PC-3 (cell line): Measurements from ENCODE around the gene GPR42. TPM values are rescaled to one million over a fixed set of nuclear protein-coding genes. Genes with fewer than 3 reads are reported as not detected.

Experiments used
- ATAC-seq: fragments of 200-7000 bp; cut with Tn5 transposase; 2 replicates; pipeline ENCODE4 v1.9.1; 2020; ENCODE audit warnings: mild to moderate bottlenecking, moderate library complexity
- BruUV-seq: library from RNA; stranded (reverse); fragments of 400-500 nt; replicated peaks from 2 replicates; lab custom pipeline; 2021; lab: Mats Ljungman, UMichigan
- CTCF ChIA-PET: fragments of 300-600 bp; sonication (Branson Sonifier 250); formaldehyde crosslinking; loops from one replicate; lab custom pipeline; 2022; ENCODE audit warnings: antibody characterized with exemption; lab: Charles Lee
- POLR2A ChIA-PET: fragments of 300-600 bp; sonication (Branson Sonifier 250); formaldehyde crosslinking; loops from one replicate; lab custom pipeline; 2022; ENCODE audit warnings: antibody characterized with exemption; ENCODE audit not compliant: unreplicated experiment; lab: Charles Lee
- DNase-seq: peaks from one replicate; pipeline ENCODE4 v3.0.0-alpha.2; 2015
- H2AFZ ChIP-seq: fragments of 300-600 bp; sonication (generic); 2 replicates; pipeline ENCODE4 v1.6.0; 2016; ENCODE audit warnings: antibody characterized with exemption, low read length
- H3F3A ChIP-seq: fragments of 300-600 bp; sonication (generic); one replicate; pipeline ENCODE4 v1.6.0; 2017; ENCODE audit warnings: antibody characterized with exemption, low read length, control low read depth, mild to moderate bottlenecking; ENCODE audit not compliant: unreplicated experiment
- H3K27ac ChIP-seq: fragments of 300-600 bp; sonication (generic); 2 replicates; pipeline ENCODE4 v1.5.1; 2016; ENCODE audit warnings: mild to moderate bottlenecking, low read length
- H3K27me3 ChIP-seq: fragments of 300-600 bp; sonication (generic); 2 replicates; pipeline ENCODE4 v1.6.1; 2016; ENCODE audit warnings: low read length, mixed read lengths
- H3K36me3 ChIP-seq: fragments of 300-600 bp; sonication (generic); 2 replicates; pipeline ENCODE4 v1.6.1; 2016; ENCODE audit warnings: low read depth, mixed run types, low read length, mixed read lengths
- H3K4me1 ChIP-seq: fragments of 300-600 bp; sonication (generic); 2 replicates; pipeline ENCODE4 v1.5.1; 2016; ENCODE audit warnings: low read length; ENCODE audit not compliant: insufficient read depth
- H3K4me2 ChIP-seq: fragments of 300-600 bp; sonication (generic); 2 replicates; pipeline ENCODE4 v1.6.0; 2016; ENCODE audit warnings: low read length
- H3K4me3 ChIP-seq: fragments of 300-600 bp; sonication (generic); 2 replicates; pipeline ENCODE4 v1.5.1; 2016; ENCODE audit warnings: mild to moderate bottlenecking, low read length, mixed read lengths
- H3K79me2 ChIP-seq: fragments of 300-600 bp; sonication (generic); 2 replicates; pipeline ENCODE4 v1.6.1; 2017; ENCODE audit warnings: low read length, mixed read lengths
- H3K9ac ChIP-seq: fragments of 300-600 bp; sonication (generic); 2 replicates; pipeline ENCODE4 v1.6.0; 2016; ENCODE audit warnings: mild to moderate bottlenecking, low read length
- H3K9me2 ChIP-seq: fragments of 300-600 bp; sonication (generic); replicated peaks from 2 replicates; pipeline ENCODE4 v1.6.1; 2016; ENCODE audit warnings: mixed run types, low read length, mixed read lengths
- H3K9me3 ChIP-seq: fragments of 300-600 bp; sonication (generic); 2 replicates; pipeline ENCODE4 v1.6.1; 2016; ENCODE audit warnings: low read length, mixed read lengths
- H4K20me1 ChIP-seq: fragments of 300-600 bp; sonication (generic); 2 replicates; pipeline ENCODE4 v1.6.1; 2016; ENCODE audit warnings: low read length, mixed read lengths
- EZH2 ChIP-seq: fragments of 300-600 bp; sonication (generic); IDR thresholded peaks from one replicate; pipeline ENCODE4 v1.6.1; 2017; ENCODE audit warnings: antibody characterized with exemption, mild to moderate bottlenecking, low read length; ENCODE audit not compliant: unreplicated experiment
- EZH2phosphoT487 ChIP-seq: fragments of 300-600 bp; sonication (generic); IDR thresholded peaks from 2 replicates; pipeline ENCODE4 v1.6.1; 2018; ENCODE audit warnings: mild to moderate bottlenecking, antibody characterized with exemption, low read length, borderline replicate concordance
- intact Hi-C: fragments of 100-400 bp; cut with micrococcal nuclease; formaldehyde crosslinking; loops from 2 replicates; pipeline ENCODE4 v1.9.0; 2023
- total RNA-seq: library from RNA; depleted of rRNA; stranded (reverse); fragments of >200 nt; gene quantifications from 2 replicates; pipeline ENCODE4 v1.2.3, GENCODE V29; 2014
- TF ChIP-seq, protein P1 (sequence below): fragments of 300-600 bp; sonication (generic); conservative IDR thresholded peaks from 2 replicates; pipeline ENCODE4 v1.5.1; 2017; ENCODE audit warnings: antibody characterized with exemption, low read depth, mild to moderate bottlenecking, low read length

The GPR42 gene
- total RNA-seq, 1 experiment from 2014 or later, result not detected

DNA sequence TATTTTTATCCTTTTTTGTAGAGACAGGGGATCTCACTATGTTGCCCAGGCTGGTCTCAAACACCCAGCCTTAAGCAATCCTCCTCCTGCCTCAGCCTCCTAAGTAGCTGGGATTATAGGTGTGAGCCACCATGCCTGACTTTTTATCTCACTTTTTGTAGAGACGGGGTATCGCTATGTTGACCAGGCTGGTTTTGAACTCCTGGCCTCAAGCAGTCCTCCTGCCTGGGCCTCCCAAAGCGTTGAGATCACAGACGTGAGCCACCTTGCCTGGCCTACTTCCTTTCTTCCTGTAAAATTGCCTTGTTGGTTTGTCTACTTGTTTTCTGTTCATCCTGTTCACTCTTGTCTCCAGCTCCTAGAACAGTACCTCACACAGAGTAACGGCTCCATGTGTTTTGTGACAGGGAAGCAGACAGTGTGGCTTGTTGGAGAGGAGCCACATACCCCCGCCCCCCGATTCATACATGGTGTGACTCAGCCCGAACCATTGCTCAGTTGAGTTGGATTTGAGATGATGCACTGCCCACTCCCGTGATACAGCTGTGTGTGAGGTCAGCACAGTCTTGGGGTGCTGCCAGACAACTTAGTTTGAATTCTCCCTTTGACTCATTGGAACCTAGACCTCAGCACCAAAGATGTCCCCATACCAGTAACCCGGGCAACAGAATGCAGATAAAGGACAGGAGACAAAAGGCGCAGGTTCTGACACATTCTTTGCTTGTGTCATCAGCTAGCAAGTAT is 34.2 kb downstream of the GPR42 start:
- Histone ChIP-seq H3K36me3 (no peaks in the 10 kb centered on the region), H3K79me2 (no peaks in the 10 kb centered on the region), H3K9me2 (no peaks in the 10 kb centered on the region), H3K4me2 (no peak overlapping the region), H3K9me3 (no peaks in the 10 kb centered on the region), H3K9ac (no peak overlapping the region), H4K20me1 (no peaks in the 10 kb centered on the region), H3K27ac (no peak overlapping the region), H3K4me1 (no peaks in the 10 kb centered on the region), H3F3A (no peaks in the 10 kb centered on the region), H3K4me3 (no peak overlapping the region), H2AFZ (no peak overlapping the region), H3K27me3 (peaks cover 15% of the 10 kb centered on the region; the same call in 1 of the 2 replicates)
- peak; percentile 36 for DNase-seq
- ATAC-seq, result no peak
- intact Hi-C loops, result no loop called here
- ChIA-PET POLR2A (no interaction called here), CTCF (no interaction called here)
- BruUV-seq, result no TSS peak
- TF ChIP-seq, protein P1, sequence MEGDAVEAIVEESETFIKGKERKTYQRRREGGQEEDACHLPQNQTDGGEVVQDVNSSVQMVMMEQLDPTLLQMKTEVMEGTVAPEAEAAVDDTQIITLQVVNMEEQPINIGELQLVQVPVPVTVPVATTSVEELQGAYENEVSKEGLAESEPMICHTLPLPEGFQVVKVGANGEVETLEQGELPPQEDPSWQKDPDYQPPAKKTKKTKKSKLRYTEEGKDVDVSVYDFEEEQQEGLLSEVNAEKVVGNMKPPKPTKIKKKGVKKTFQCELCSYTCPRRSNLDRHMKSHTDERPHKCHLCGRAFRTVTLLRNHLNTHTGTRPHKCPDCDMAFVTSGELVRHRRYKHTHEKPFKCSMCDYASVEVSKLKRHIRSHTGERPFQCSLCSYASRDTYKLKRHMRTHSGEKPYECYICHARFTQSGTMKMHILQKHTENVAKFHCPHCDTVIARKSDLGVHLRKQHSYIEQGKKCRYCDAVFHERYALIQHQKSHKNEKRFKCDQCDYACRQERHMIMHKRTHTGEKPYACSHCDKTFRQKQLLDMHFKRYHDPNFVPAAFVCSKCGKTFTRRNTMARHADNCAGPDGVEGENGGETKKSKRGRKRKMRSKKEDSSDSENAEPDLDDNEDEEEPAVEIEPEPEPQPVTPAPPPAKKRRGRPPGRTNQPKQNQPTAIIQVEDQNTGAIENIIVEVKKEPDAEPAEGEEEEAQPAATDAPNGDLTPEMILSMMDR, result no peak

- CTCF ChIA-PET, result no interaction called here
Observed at GRCh38 chr19:35407619-35408018, 36.8 kb downstream of the GPR42 start.

More at GRCh38 chr19:35407619-35408018, 36.8 kb downstream of the GPR42 start:
- H2AFZ ChIP-seq, result no peak overlapping the region
- no peaks in the 10 kb centered on the region for H3K79me2 ChIP-seq
- no peaks in the 10 kb centered on the region for H3K9me2 ChIP-seq
- no peaks in the 10 kb centered on the region for H3F3A ChIP-seq
- TF ChIP-seq EZH2 (no peak), EZH2phosphoT487 (no peak)
- TF ChIP-seq, protein P1, result no peak
- H3K36me3 ChIP-seq, result no peaks in the 10 kb centered on the region
- no peaks in the 10 kb centered on the region for H4K20me1 ChIP-seq
- no peaks in the 10 kb centered on the region for H3K4me1 ChIP-seq
- DNase-seq (no peak), ATAC-seq (no peak)
- no peak overlapping the region for H3K4me3 ChIP-seq
- no TSS peak for BruUV-seq
- peaks cover 23% of the 10 kb centered on the region for H3K27me3 ChIP-seq
- H3K9me3 ChIP-seq, result no peaks in the 10 kb centered on the region
- intact Hi-C loops, result no loop called here
- H3K4me2 ChIP-seq, result no peak overlapping the region
- POLR2A ChIA-PET, result no interaction called here
- H3K9ac ChIP-seq, result no peak overlapping the region
- H3K27ac ChIP-seq, result no peak overlapping the region
